ENCODE results near the gene KCNK1.

GRCh38 chr1:233617025-233617424 is 3.1 kb downstream of the KCNK1 start:
- no peak for TF ChIP-seq CTCF (IDR thresholded peaks at IDR 0.05; ENCODE audit: poor library complexity, severe bottlenecking)
- TF ChIP-seq EZH2 (IDR thresholded peaks at IDR 0.05; ENCODE audit: borderline replicate concordance, insufficient read depth, low read length, poor library complexity, severe bottlenecking): no peak
- TF ChIP-seq EP300 (conservative IDR thresholded peaks at IDR 0.05; ENCODE audit: poor library complexity, severe bottlenecking): no peak
- TF ChIP-seq POLR2AphosphoS5 (IDR thresholded peaks at IDR 0.05): no peak
- TF ChIP-seq MXI1 (conservative IDR thresholded peaks at IDR 0.05; ENCODE audit: poor library complexity, severe bottlenecking): no peak
- no peak for TF ChIP-seq REST (IDR thresholded peaks at IDR 0.05; ENCODE audit: borderline replicate concordance)
- TF ChIP-seq TAF1 (IDR thresholded peaks at IDR 0.05; ENCODE audit: low read depth): no peak
